HG03432 (cell line): Measurements from ENCODE around the gene SHISA2.
"Not testable (repeated sequence)": the region's sequence is repeated elsewhere in the genome, so short reads cannot be mapped to it uniquely, and the experiment has no call there.

Experiments used
- ATAC-seq: cut with Tn5 transposase; IDR thresholded peaks from one replicate; pipeline ENCODE4 v1.9.1; 2021; ENCODE audit warnings: mild to moderate bottlenecking, moderate library complexity; ENCODE audit not compliant: unreplicated experiment

SHISA2 gene

GRCh38 chr13:26051657-26052311 lies at the start of gene SHISA2:
Gene SHISA2 (minus strand): TSS chr13:26052016. CDS start chr13:26050975, 1,041 bp downstream.
- no peak for ATAC-seq

GRCh38 chr13:26095846-26096610 lies 44.2 kb upstream of the SHISA2 start:
- no peak for ATAC-seq

GRCh38 chr13:26095338-26095737 lies 43.5 kb upstream of the SHISA2 start:
- ATAC-seq: no peak

GRCh38 chr13:26076821-26077220 lies 25.0 kb upstream of the SHISA2 start:
- ATAC-seq: not testable (repeated sequence)

GRCh38 chr13:26075498-26075897 lies 23.7 kb upstream of the SHISA2 start:
- ATAC-seq: no peak

- ATAC-seq: no peak
These were observed 22.9 kb upstream of the SHISA2 start for GRCh38 chr13:26074706-26075105.

- ATAC-seq: not testable (repeated sequence)
These were observed 20.5 kb upstream of the SHISA2 start for GRCh38 chr13:26072335-26072734.

GRCh38 chr13:26071691-26072090 lies 19.9 kb upstream of the SHISA2 start:
- ATAC-seq: no peak

GRCh38 chr13:26069642-26070041 lies 17.8 kb upstream of the SHISA2 start:
- ATAC-seq: not testable (repeated sequence)

GRCh38 chr13:26068372-26068771 lies 16.6 kb upstream of the SHISA2 start:
- ATAC-seq: not testable (repeated sequence)

GRCh38 chr13:26067601-26068000 lies 15.8 kb upstream of the SHISA2 start:
- no peak for ATAC-seq

GRCh38 chr13:26066492-26066891 lies 14.7 kb upstream of the SHISA2 start:
- not testable (repeated sequence) for ATAC-seq

GRCh38 chr13:26062853-26063444 lies 11.1 kb upstream of the SHISA2 start:
- ATAC-seq: no peak

- ATAC-seq: no peak
These were observed 10.1 kb upstream of the SHISA2 start for GRCh38 chr13:26061947-26062346.

GRCh38 chr13:26061256-26061655 lies 9.4 kb upstream of the SHISA2 start:
- no peak for ATAC-seq

GRCh38 chr13:26060357-26060756 lies 8.5 kb upstream of the SHISA2 start:
- ATAC-seq: no peak

- no peak for ATAC-seq
These were observed 6.9 kb upstream of the SHISA2 start for GRCh38 chr13:26058704-26059103.

- ATAC-seq: no peak
These were observed 3.1 kb upstream of the SHISA2 start for GRCh38 chr13:26054896-26055295.

GRCh38 chr13:26053418-26053980 lies 1.7 kb upstream of the SHISA2 start:
- no peak for ATAC-seq

- ATAC-seq: no peak
These were observed 521 bp upstream of the SHISA2 start for GRCh38 chr13:26052337-26052736.

- no peak for ATAC-seq
These were observed 572 bp downstream of the SHISA2 start for GRCh38 chr13:26051231-26051656.
